ENCODE results near the gene ERC2.

The ERC2 gene

DNA sequence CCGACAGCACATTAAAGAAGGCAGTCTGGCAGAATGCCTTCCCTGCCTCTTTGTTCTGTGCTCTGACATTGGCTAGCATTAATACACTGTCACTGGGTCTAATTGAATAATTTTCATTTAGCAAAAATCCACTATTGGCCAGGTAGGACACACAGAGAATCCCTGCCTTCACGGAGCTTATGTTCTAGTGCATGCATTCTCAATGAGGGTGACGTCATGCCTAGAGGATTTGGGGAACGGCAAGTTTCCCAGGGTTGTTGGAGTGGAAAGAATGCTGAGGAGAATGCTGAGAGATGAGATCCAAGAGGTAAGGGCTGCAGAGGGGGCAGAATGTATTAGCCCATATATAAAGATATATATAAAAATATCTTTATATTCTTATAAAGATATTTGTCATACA lies 284.7 kb downstream of the ERC2 start:
- no peaks in the 10 kb centered on the region for H3K4me1 ChIP-seq (ENCODE audit: control insufficient read depth, insufficient read depth, low read length)
- no peak for DNase-seq (ENCODE audit: low read depth)
- no peak overlapping the region for H3K4me3 ChIP-seq (ENCODE audit: low read length)
- no peaks in the 10 kb centered on the region for H3K27me3 ChIP-seq (replicated peaks; ENCODE audit: control insufficient read depth, insufficient read depth, low read length)
- H3K9ac ChIP-seq (ENCODE audit: low read length): no peak overlapping the region
- H3K9me3 ChIP-seq (ENCODE audit: control insufficient read depth, low read length): no peaks in the 10 kb centered on the region
- H3K36me3 ChIP-seq (ENCODE audit: control insufficient read depth, insufficient read depth, low read length, severe bottlenecking): no peaks in the 10 kb centered on the region

DNA sequence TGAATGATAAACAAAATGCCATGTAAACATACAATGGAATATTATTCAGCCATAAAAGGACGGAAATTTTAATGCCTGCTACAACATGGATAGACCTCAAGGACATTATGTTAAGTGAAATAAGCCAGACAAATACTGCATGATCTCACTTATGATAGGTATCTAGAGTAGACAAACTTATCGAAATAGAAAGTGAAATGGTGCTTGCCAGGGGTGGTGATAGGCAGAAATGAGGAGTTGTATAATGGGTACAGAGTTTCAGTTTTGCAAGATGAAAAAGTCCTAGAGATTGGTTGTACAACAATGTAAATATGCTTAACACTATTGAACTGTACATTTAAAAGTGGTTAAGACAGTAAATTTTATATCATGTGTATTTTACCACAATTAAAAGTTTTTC lies 287.8 kb downstream of the ERC2 start:
- no peak overlapping the region for H3K4me3 ChIP-seq (ENCODE audit: low read length)
- H3K36me3 ChIP-seq (ENCODE audit: control insufficient read depth, insufficient read depth, low read length, severe bottlenecking): no peaks in the 10 kb centered on the region

GRCh38 chr3:56173601-56174000 lies 294.7 kb downstream of the ERC2 start:
- Histone ChIP-seq H3K4me3 (ENCODE audit: low read length) (no peak overlapping the region), H3K36me3 (ENCODE audit: control insufficient read depth, insufficient read depth, low read length, severe bottlenecking) (no peaks in the 10 kb centered on the region), H3K9ac (ENCODE audit: low read length) (no peak overlapping the region), H3K4me1 (ENCODE audit: control insufficient read depth, insufficient read depth, low read length) (no peaks in the 10 kb centered on the region), H3K9me3 (ENCODE audit: control insufficient read depth, low read length) (no peaks in the 10 kb centered on the region), H3K27me3 (replicated peaks; ENCODE audit: control insufficient read depth, insufficient read depth, low read length) (peaks cover 9% of the 10 kb centered on the region)
- no peak for DNase-seq (ENCODE audit: low read depth)

More for the DNA sequence above, 287.8 kb downstream of the ERC2 start:
- Histone ChIP-seq H3K27me3 (replicated peaks; ENCODE audit: control insufficient read depth, insufficient read depth, low read length) (no peaks in the 10 kb centered on the region), H3K4me1 (ENCODE audit: control insufficient read depth, insufficient read depth, low read length) (no peaks in the 10 kb centered on the region), H3K9me3 (ENCODE audit: control insufficient read depth, low read length) (no peaks in the 10 kb centered on the region), H3K9ac (ENCODE audit: low read length) (no peak overlapping the region)
- DNase-seq (ENCODE audit: low read depth): no peak

- DNase-seq (ENCODE audit: low read depth): no peak
Measured at GRCh38 chr3:56164436-56164835, 303.8 kb downstream of the ERC2 start.

GRCh38 chr3:56157693-56158362 lies 310.4 kb downstream of the ERC2 start:
- Histone ChIP-seq H3K9ac (ENCODE audit: low read length) (no peak overlapping the region), H3K4me3 (ENCODE audit: low read length) (no peak overlapping the region), H3K9me3 (ENCODE audit: control insufficient read depth, low read length) (peaks cover 15% of the 10 kb centered on the region), H3K4me1 (ENCODE audit: control insufficient read depth, insufficient read depth, low read length) (peaks cover 2% of the 10 kb centered on the region), H3K27me3 (replicated peaks; ENCODE audit: control insufficient read depth, insufficient read depth, low read length) (no peaks in the 10 kb centered on the region), H3K36me3 (ENCODE audit: control insufficient read depth, insufficient read depth, low read length, severe bottlenecking) (no peaks in the 10 kb centered on the region)
- DNase-seq (ENCODE audit: low read depth): peak; percentile 30

More at GRCh38 chr3:56164436-56164835, 303.8 kb downstream of the ERC2 start:
- Histone ChIP-seq H3K9ac (ENCODE audit: low read length) (no peak overlapping the region), H3K27me3 (replicated peaks; ENCODE audit: control insufficient read depth, insufficient read depth, low read length) (no peaks in the 10 kb centered on the region), H3K4me3 (ENCODE audit: low read length) (no peak overlapping the region), H3K9me3 (ENCODE audit: control insufficient read depth, low read length) (peaks cover 15% of the 10 kb centered on the region), H3K4me1 (ENCODE audit: control insufficient read depth, insufficient read depth, low read length) (no peaks in the 10 kb centered on the region), H3K36me3 (ENCODE audit: control insufficient read depth, insufficient read depth, low read length, severe bottlenecking) (no peaks in the 10 kb centered on the region)

DNA sequence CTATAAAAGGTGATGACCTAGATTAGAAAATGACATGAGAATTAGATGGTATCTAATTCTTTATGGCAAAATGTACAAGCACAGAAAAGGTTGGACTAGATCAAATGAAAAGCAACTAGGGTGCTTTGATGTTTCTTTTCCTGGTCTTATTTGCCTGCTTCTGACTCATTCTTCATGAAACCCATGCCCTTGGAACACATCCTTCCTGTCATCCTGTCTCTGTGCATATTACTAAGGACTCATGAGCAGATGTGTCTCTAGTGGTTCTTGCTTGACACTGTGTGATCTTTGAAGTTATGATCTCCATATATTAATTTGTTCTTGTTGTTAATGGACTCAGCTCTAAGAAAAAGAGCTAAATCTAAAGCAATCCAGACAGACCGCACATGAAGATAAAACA lies 314.0 kb downstream of the ERC2 start:
- no peak for DNase-seq (ENCODE audit: low read depth)
- Histone ChIP-seq H3K9ac (ENCODE audit: low read length) (no peak overlapping the region), H3K27me3 (replicated peaks; ENCODE audit: control insufficient read depth, insufficient read depth, low read length) (no peaks in the 10 kb centered on the region), H3K9me3 (ENCODE audit: control insufficient read depth, low read length) (no peaks in the 10 kb centered on the region), H3K4me1 (ENCODE audit: control insufficient read depth, insufficient read depth, low read length) (peaks cover 2% of the 10 kb centered on the region), H3K4me3 (ENCODE audit: low read length) (no peak overlapping the region), H3K36me3 (ENCODE audit: control insufficient read depth, insufficient read depth, low read length, severe bottlenecking) (no peaks in the 10 kb centered on the region)

GRCh38 chr3:56147354-56147753 lies 320.9 kb downstream of the ERC2 start:
- Histone ChIP-seq H3K9me3 (ENCODE audit: control insufficient read depth, low read length) (no peaks in the 10 kb centered on the region), H3K4me1 (ENCODE audit: control insufficient read depth, insufficient read depth, low read length) (peaks cover 11% of the 10 kb centered on the region), H3K36me3 (ENCODE audit: control insufficient read depth, insufficient read depth, low read length, severe bottlenecking) (no peaks in the 10 kb centered on the region), H3K4me3 (ENCODE audit: low read length) (no peak overlapping the region), H3K27me3 (replicated peaks; ENCODE audit: control insufficient read depth, insufficient read depth, low read length) (no peaks in the 10 kb centered on the region), H3K9ac (ENCODE audit: low read length) (no peak overlapping the region)
- no peak for DNase-seq (ENCODE audit: low read depth)

- Histone ChIP-seq H3K27me3 (replicated peaks; ENCODE audit: control insufficient read depth, insufficient read depth, low read length) (no peaks in the 10 kb centered on the region), H3K4me1 (ENCODE audit: control insufficient read depth, insufficient read depth, low read length) (peaks cover 11% of the 10 kb centered on the region), H3K9me3 (ENCODE audit: control insufficient read depth, low read length) (no peaks in the 10 kb centered on the region), H3K4me3 (ENCODE audit: low read length) (no peak overlapping the region), H3K9ac (ENCODE audit: low read length) (no peak overlapping the region), H3K36me3 (ENCODE audit: control insufficient read depth, insufficient read depth, low read length, severe bottlenecking) (no peaks in the 10 kb centered on the region)
- no peak for DNase-seq (ENCODE audit: low read depth)
Measured at GRCh38 chr3:56145410-56145809, 322.9 kb downstream of the ERC2 start.

GRCh38 chr3:56144805-56145204 lies 323.5 kb downstream of the ERC2 start:
- peak; percentile 70 for DNase-seq (ENCODE audit: low read depth)
- Histone ChIP-seq H3K9ac (ENCODE audit: low read length) (no peak overlapping the region), H3K36me3 (ENCODE audit: control insufficient read depth, insufficient read depth, low read length, severe bottlenecking) (no peaks in the 10 kb centered on the region), H3K27me3 (replicated peaks; ENCODE audit: control insufficient read depth, insufficient read depth, low read length) (no peaks in the 10 kb centered on the region), H3K4me1 (ENCODE audit: control insufficient read depth, insufficient read depth, low read length) (peaks cover 11% of the 10 kb centered on the region), H3K9me3 (ENCODE audit: control insufficient read depth, low read length) (no peaks in the 10 kb centered on the region), H3K4me3 (ENCODE audit: low read length) (no peak overlapping the region)

- Histone ChIP-seq H3K36me3 (ENCODE audit: control insufficient read depth, insufficient read depth, low read length, severe bottlenecking) (no peaks in the 10 kb centered on the region), H3K9me3 (ENCODE audit: control insufficient read depth, low read length) (no peaks in the 10 kb centered on the region), H3K9ac (ENCODE audit: low read length) (no peak overlapping the region), H3K27me3 (replicated peaks; ENCODE audit: control insufficient read depth, insufficient read depth, low read length) (no peaks in the 10 kb centered on the region), H3K4me1 (ENCODE audit: control insufficient read depth, insufficient read depth, low read length) (peaks cover 14% of the 10 kb centered on the region), H3K4me3 (ENCODE audit: low read length) (no peak overlapping the region)
- DNase-seq (ENCODE audit: low read depth): peak; percentile 61
Measured at GRCh38 chr3:56137415-56137814, 330.9 kb downstream of the ERC2 start.

- Histone ChIP-seq H3K4me3 (ENCODE audit: low read length) (no peak overlapping the region), H3K9me3 (ENCODE audit: control insufficient read depth, low read length) (no peaks in the 10 kb centered on the region), H3K4me1 (ENCODE audit: control insufficient read depth, insufficient read depth, low read length) (peaks cover 21% of the 10 kb centered on the region), H3K9ac (ENCODE audit: low read length) (no peak overlapping the region), H3K36me3 (ENCODE audit: control insufficient read depth, insufficient read depth, low read length, severe bottlenecking) (no peaks in the 10 kb centered on the region), H3K27me3 (replicated peaks; ENCODE audit: control insufficient read depth, insufficient read depth, low read length) (no peaks in the 10 kb centered on the region)
- no peak for DNase-seq (ENCODE audit: low read depth)
Measured at GRCh38 chr3:56136514-56136913, 331.8 kb downstream of the ERC2 start.

DNA sequence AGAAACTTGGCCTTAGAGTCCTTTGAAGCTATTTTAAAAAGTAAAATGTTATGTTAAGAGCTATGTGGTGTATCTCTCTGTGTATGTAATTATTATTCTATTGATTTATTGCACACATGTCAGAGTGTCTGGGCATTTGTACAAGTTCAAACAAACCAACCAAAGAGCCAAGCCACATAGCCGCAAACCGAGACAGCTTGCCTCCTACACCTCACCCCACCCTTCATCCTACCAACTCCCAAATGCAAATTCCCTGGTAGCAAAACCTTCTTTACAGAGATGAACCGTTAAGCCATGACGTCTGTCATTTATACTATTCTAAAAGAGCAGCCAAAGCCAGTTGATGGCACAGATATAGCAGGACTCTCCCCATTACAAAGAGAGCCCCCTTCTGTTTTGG lies 332.3 kb downstream of the ERC2 start:
- Histone ChIP-seq H3K9ac (ENCODE audit: low read length) (no peak overlapping the region), H3K27me3 (replicated peaks; ENCODE audit: control insufficient read depth, insufficient read depth, low read length) (no peaks in the 10 kb centered on the region), H3K9me3 (ENCODE audit: control insufficient read depth, low read length) (no peaks in the 10 kb centered on the region), H3K4me3 (ENCODE audit: low read length) (no peak overlapping the region), H3K4me1 (ENCODE audit: control insufficient read depth, insufficient read depth, low read length) (peaks cover 23% of the 10 kb centered on the region), H3K36me3 (ENCODE audit: control insufficient read depth, insufficient read depth, low read length, severe bottlenecking) (no peaks in the 10 kb centered on the region)
- no peak for DNase-seq (ENCODE audit: low read depth)

All from adipocyte (in vitro differentiated cells).